Neural cell (in vitro differentiated cells): ENCODE data around the gene XXYLT1. TPM values are rescaled to one million over a fixed set of nuclear protein-coding genes. Genes with fewer than 3 reads are reported as not detected.

Experiments
- H2AFZ ChIP-seq: fragments of 200-600, 300-800 bp; sonication (generic), shearing (Covaris generic); 2 replicates; pipeline ENCODE4 v1.6.0; 2014; ENCODE audit warnings: low read depth, mild to moderate bottlenecking, antibody characterized with exemption, low read length, moderate library complexity
- H3F3A ChIP-seq: fragments of 200-600 bp; shearing (Covaris generic); 2 replicates; pipeline ENCODE4 v1.6.1; 2016; ENCODE audit warnings: mild to moderate bottlenecking, moderate library complexity, mixed read lengths, antibody characterized with exemption, low read length; ENCODE audit not compliant: insufficient read depth, poor library complexity, severe bottlenecking
- H3K27ac ChIP-seq: fragments of 200-600, 300-800 bp; sonication (generic), shearing (Covaris generic); 2 replicates; pipeline ENCODE4 v1.5.1; 2014; ENCODE audit warnings: mild to moderate bottlenecking, low read length, moderate library complexity
- H3K27me3 ChIP-seq: fragments of 300-800, 200-600 bp; sonication (generic), shearing (Covaris generic); 2 replicates; pipeline ENCODE4 v1.6.0; 2014; ENCODE audit warnings: mild to moderate bottlenecking, low read depth, low read length, moderate library complexity; ENCODE audit not compliant: insufficient read depth
- H3K36me3 ChIP-seq: fragments of 300-800, 200-600 bp; sonication (generic), shearing (Covaris generic); 2 replicates; pipeline ENCODE4 v1.5.1; 2014; ENCODE audit warnings: mild to moderate bottlenecking, antibody characterized with exemption, low read length, moderate library complexity; ENCODE audit not compliant: insufficient read depth
- H3K4me2 ChIP-seq: fragments of 300-800, 200-600 bp; sonication (generic), shearing (Covaris generic); 2 replicates; pipeline ENCODE4 v1.6.0; 2014; ENCODE audit warnings: mild to moderate bottlenecking, low read length
- H3K4me3 ChIP-seq: fragments of 300-800, 200-600 bp; sonication (generic), shearing (Covaris generic); 2 replicates; pipeline ENCODE4 v1.5.1; 2014; ENCODE audit warnings: mild to moderate bottlenecking, low read length, moderate library complexity
- H3K79me2 ChIP-seq: fragments of 200-600 bp; shearing (Covaris generic); replicated peaks from 2 replicates; pipeline ENCODE4 v1.6.0; 2014; ENCODE audit warnings: mild to moderate bottlenecking, low read length, moderate library complexity; ENCODE audit not compliant: insufficient read depth
- H3K9ac ChIP-seq: fragments of 300-800, 200-600 bp; sonication (generic), shearing (Covaris generic); 2 replicates; pipeline ENCODE4 v1.6.1; 2016; ENCODE audit warnings: mild to moderate bottlenecking, low read length, mixed read lengths
- H3K9me2 ChIP-seq: fragments of 200-600 bp; shearing (Covaris generic); 2 replicates; pipeline ENCODE4 v1.6.1; 2016; ENCODE audit warnings: mild to moderate bottlenecking, low read length, mixed read lengths; ENCODE audit not compliant: insufficient read depth
- H3K9me3 ChIP-seq: fragments of 200-600, 300-800 bp; sonication (generic), shearing (Covaris generic); 2 replicates; pipeline ENCODE4 v1.6.1; 2016; ENCODE audit warnings: mild to moderate bottlenecking, mixed run types, low read length, moderate library complexity, mixed read lengths
- H4K20me1 ChIP-seq: fragments of 200-600 bp; shearing (Covaris generic); 2 replicates; pipeline ENCODE4 v1.6.1; 2016; ENCODE audit warnings: mild to moderate bottlenecking, mixed run types; ENCODE audit not compliant: insufficient read depth
- EP300 ChIP-seq: fragments of 450-650 bp; conservative IDR thresholded peaks from 2 replicates; pipeline ENCODE4 v1.6.1; 2014; ENCODE audit warnings: antibody characterized with exemption, mild to moderate bottlenecking, moderate library complexity; ENCODE audit not compliant: poor library complexity, severe bottlenecking
- EZH2 ChIP-seq: fragments of 200-600, 300-800 bp; shearing (Covaris generic), sonication (generic); IDR thresholded peaks from 2 replicates; pipeline ENCODE4 v1.6.1; 2014; ENCODE audit warnings: antibody characterized with exemption, low read length, borderline replicate concordance, mild to moderate bottlenecking; ENCODE audit not compliant: insufficient read depth, poor library complexity, severe bottlenecking
- MXI1 ChIP-seq: fragments of 450-650 bp; conservative IDR thresholded peaks from 2 replicates; pipeline ENCODE4 v1.6.1; 2014; ENCODE audit warnings: antibody characterized with exemption, mild to moderate bottlenecking; ENCODE audit not compliant: poor library complexity, severe bottlenecking
- POLR2AphosphoS5 ChIP-seq: IDR thresholded peaks from 2 replicates; pipeline ENCODE4 v1.6.1; 2012
- RAD21 ChIP-seq: fragments of 450-650 bp; conservative IDR thresholded peaks from 2 replicates; pipeline ENCODE4 v1.6.1; 2014; ENCODE audit warnings: antibody characterized with exemption, mild to moderate bottlenecking, moderate library complexity
- SMC3 ChIP-seq: fragments of 450-650 bp; conservative IDR thresholded peaks from 2 replicates; pipeline ENCODE4 v1.6.1; 2014; ENCODE audit warnings: antibody characterized with exemption, mild to moderate bottlenecking, moderate library complexity; ENCODE audit not compliant: poor library complexity
- TAF1 ChIP-seq: IDR thresholded peaks from 2 replicates; pipeline ENCODE4 v1.6.1; 2012; ENCODE audit warnings: low read depth
- polyA plus RNA-seq: library from polyadenylated mRNA; depleted of rRNA; stranded (reverse); fragments of >200 nt; gene quantifications from 2 replicates; pipeline ENCODE4 v1.2.3, GENCODE V29; 2014
- TF ChIP-seq, protein P1 (sequence below): IDR thresholded peaks from 2 replicates; pipeline ENCODE4 v1.6.1; 2012; ENCODE audit warnings: borderline replicate concordance
- TF ChIP-seq, protein P2 (sequence below): fragments of 450-650 bp; IDR thresholded peaks from 2 replicates; pipeline ENCODE4 v1.5.1; 2014; ENCODE audit warnings: antibody characterized with exemption, mild to moderate bottlenecking, moderate library complexity; ENCODE audit not compliant: poor library complexity, severe bottlenecking

The XXYLT1 gene
- polyA plus RNA-seq, 1 donor from 2014 or later = 25.4 TPM

DNA sequence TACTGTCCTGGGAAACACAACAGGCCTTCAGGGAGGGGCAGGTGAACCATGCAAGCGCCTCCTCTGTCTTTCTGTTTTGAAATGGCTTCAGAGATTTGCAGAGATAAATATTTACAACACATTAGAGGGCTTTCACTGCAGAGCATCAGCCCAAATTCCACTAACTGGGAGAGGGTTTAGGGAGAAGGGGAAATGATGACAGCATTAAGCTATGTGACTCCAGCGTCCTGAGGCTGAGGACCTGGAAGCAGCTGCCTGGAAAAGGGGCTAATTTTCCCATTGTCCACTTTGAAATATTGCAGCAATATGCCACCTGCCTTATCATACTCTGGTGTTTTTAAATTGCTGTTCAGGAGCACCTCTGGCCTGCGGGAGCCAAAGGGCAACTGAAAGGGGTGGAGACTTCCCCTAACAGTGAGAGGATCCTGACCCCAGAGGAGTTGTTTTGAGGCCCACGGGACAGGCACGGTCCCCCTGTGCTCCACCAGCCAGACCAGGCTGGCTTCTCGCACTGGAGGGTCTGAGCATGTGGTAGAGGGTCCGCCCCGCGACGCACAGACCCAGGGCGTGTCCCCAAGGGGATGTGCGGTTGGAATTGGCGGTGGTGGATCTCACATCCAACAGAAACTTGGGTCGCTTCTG lies 110.6 kb downstream of the XXYLT1 start:
- Histone ChIP-seq H3K9me2 (no peaks in the 10 kb centered on the region), H2AFZ (no peak overlapping the region), H3K79me2 (no peaks in the 10 kb centered on the region), H3K27ac (no peak overlapping the region), H3K9ac (no peak overlapping the region), H3K4me2 (no peak overlapping the region), H3K27me3 (no peaks in the 10 kb centered on the region), H4K20me1 (no peaks in the 10 kb centered on the region), H3K36me3 (no peaks in the 10 kb centered on the region), H3K4me3 (no peak overlapping the region), H3K9me3 (no peaks in the 10 kb centered on the region), H3F3A (no peaks in the 10 kb centered on the region)
- TF ChIP-seq MXI1 = no peak
- no peak for TF ChIP-seq EP300
- no peak for TF ChIP-seq EZH2
- TF ChIP-seq, protein P1, sequence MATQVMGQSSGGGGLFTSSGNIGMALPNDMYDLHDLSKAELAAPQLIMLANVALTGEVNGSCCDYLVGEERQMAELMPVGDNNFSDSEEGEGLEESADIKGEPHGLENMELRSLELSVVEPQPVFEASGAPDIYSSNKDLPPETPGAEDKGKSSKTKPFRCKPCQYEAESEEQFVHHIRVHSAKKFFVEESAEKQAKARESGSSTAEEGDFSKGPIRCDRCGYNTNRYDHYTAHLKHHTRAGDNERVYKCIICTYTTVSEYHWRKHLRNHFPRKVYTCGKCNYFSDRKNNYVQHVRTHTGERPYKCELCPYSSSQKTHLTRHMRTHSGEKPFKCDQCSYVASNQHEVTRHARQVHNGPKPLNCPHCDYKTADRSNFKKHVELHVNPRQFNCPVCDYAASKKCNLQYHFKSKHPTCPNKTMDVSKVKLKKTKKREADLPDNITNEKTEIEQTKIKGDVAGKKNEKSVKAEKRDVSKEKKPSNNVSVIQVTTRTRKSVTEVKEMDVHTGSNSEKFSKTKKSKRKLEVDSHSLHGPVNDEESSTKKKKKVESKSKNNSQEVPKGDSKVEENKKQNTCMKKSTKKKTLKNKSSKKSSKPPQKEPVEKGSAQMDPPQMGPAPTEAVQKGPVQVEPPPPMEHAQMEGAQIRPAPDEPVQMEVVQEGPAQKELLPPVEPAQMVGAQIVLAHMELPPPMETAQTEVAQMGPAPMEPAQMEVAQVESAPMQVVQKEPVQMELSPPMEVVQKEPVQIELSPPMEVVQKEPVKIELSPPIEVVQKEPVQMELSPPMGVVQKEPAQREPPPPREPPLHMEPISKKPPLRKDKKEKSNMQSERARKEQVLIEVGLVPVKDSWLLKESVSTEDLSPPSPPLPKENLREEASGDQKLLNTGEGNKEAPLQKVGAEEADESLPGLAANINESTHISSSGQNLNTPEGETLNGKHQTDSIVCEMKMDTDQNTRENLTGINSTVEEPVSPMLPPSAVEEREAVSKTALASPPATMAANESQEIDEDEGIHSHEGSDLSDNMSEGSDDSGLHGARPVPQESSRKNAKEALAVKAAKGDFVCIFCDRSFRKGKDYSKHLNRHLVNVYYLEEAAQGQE = no peak
- no peak for TF ChIP-seq SMC3

DNA sequence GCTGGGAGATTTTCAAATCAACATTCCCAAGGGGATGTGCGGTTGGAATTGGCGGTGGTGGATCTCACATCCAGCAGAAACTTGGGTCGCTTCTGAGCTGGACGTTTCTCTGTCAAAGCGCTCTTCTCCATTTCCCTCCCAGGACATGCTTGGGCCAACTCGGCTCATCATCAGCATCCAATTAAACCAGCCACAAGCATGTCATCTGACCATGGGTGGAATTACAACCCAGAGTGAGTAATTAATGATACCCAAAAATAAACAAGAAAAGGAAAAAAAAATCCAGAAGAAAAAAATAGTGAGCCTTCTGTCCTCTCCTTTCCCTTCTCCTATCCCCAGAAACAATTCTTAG lies 111.2 kb downstream of the XXYLT1 start:
- H2AFZ ChIP-seq = no peak overlapping the region
- H3K27me3 ChIP-seq = no peaks in the 10 kb centered on the region
- H3K79me2 ChIP-seq = no peaks in the 10 kb centered on the region
- H3K9me3 ChIP-seq = no peaks in the 10 kb centered on the region
- TF ChIP-seq, protein P2, sequence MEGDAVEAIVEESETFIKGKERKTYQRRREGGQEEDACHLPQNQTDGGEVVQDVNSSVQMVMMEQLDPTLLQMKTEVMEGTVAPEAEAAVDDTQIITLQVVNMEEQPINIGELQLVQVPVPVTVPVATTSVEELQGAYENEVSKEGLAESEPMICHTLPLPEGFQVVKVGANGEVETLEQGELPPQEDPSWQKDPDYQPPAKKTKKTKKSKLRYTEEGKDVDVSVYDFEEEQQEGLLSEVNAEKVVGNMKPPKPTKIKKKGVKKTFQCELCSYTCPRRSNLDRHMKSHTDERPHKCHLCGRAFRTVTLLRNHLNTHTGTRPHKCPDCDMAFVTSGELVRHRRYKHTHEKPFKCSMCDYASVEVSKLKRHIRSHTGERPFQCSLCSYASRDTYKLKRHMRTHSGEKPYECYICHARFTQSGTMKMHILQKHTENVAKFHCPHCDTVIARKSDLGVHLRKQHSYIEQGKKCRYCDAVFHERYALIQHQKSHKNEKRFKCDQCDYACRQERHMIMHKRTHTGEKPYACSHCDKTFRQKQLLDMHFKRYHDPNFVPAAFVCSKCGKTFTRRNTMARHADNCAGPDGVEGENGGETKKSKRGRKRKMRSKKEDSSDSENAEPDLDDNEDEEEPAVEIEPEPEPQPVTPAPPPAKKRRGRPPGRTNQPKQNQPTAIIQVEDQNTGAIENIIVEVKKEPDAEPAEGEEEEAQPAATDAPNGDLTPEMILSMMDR = no peak
- no peak for TF ChIP-seq RAD21
- no peak for TF ChIP-seq TAF1
- no peak for TF ChIP-seq SMC3
- no peak for TF ChIP-seq EZH2
- no peak for TF ChIP-seq EP300
- TF ChIP-seq POLR2AphosphoS5 = no peak
- TF ChIP-seq, protein P1 = no peak
- no peak for TF ChIP-seq MXI1
- H3K4me3 ChIP-seq = no peak overlapping the region
- no peaks in the 10 kb centered on the region for H4K20me1 ChIP-seq
- H3K4me2 ChIP-seq = no peak overlapping the region
- no peaks in the 10 kb centered on the region for H3F3A ChIP-seq
- no peak overlapping the region for H3K27ac ChIP-seq
- H3K9ac ChIP-seq = no peak overlapping the region
- H3K9me2 ChIP-seq = no peaks in the 10 kb centered on the region
- no peaks in the 10 kb centered on the region for H3K36me3 ChIP-seq
